MCF 10A (cell line): Measurements from ENCODE around the gene OR52B4. TPM values are rescaled to one million over a fixed set of nuclear protein-coding genes. Genes with fewer than 3 reads are reported as not detected.

Source experiments
- BruUV-seq: library from RNA; stranded (reverse); fragments of 400-500 nt; replicated peaks from 2 replicates; lab custom pipeline; 2021; lab: Mats Ljungman, UMichigan
- CTCF ChIA-PET: fragments of 300-600 bp; sonication (Branson Sonifier 250); formaldehyde crosslinking; extraction: SDS; loops from one replicate; lab custom pipeline; 2021; ENCODE audit warnings: antibody characterized with exemption, inconsistent platforms; lab: Yijun Ruan, JAX
- POLR2A ChIA-PET: fragments of 300-600, 350-650 bp; sonication (Branson Sonifier 250); formaldehyde crosslinking; extraction: SDS; loops from one replicate; lab custom pipeline; 2020; ENCODE audit warnings: antibody characterized with exemption, inconsistent platforms; lab: Yijun Ruan, JAX
- DNase-seq: peaks from one replicate; pipeline ENCODE4 v3.0.0-alpha.2; 2018; ENCODE audit not compliant: unreplicated experiment
- H3K27ac Mint-ChIP-seq: one replicate; pipeline ENCODE4 v1.8.0; 2022; ENCODE audit warnings: mild to moderate bottlenecking, low read depth, mixed read lengths; ENCODE audit not compliant: unreplicated experiment
- H3K27me3 Mint-ChIP-seq: one replicate; pipeline ENCODE4 v1.8.0; 2022; ENCODE audit warnings: mixed read lengths; ENCODE audit not compliant: insufficient read depth, unreplicated experiment
- H3K36me3 Mint-ChIP-seq: one replicate; pipeline ENCODE4 v1.8.0; 2022; ENCODE audit warnings: mild to moderate bottlenecking, moderate library complexity, mixed read lengths; ENCODE audit not compliant: insufficient read depth, unreplicated experiment
- H3K4me1 Mint-ChIP-seq: one replicate; pipeline ENCODE4 v1.8.0; 2022; ENCODE audit warnings: mixed read lengths; ENCODE audit not compliant: insufficient read depth, unreplicated experiment
- H3K4me3 Mint-ChIP-seq: one replicate; pipeline ENCODE4 v1.8.0; 2022; ENCODE audit warnings: mild to moderate bottlenecking, moderate library complexity, mixed read lengths; ENCODE audit not compliant: unreplicated experiment
- H3K9me3 Mint-ChIP-seq: one replicate; pipeline ENCODE4 v1.8.0; 2022; ENCODE audit warnings: mixed read lengths; ENCODE audit not compliant: unreplicated experiment
- intact Hi-C: fragments of 100-400 bp; cut with micrococcal nuclease; formaldehyde crosslinking; loops from 2 replicates; pipeline ENCODE4 v1.14.1; 2022
- total RNA-seq: library from RNA; stranded (reverse); gene quantifications from 2 replicates; pipeline ENCODE4 v1.2.3, GENCODE V29; 2022
- TF ChIP-seq, protein P1 (sequence below): fragments of 200-600 bp; IDR thresholded peaks from one replicate; pipeline ENCODE4 v1.8.0; 2022; ENCODE audit warnings: antibody characterized with exemption, mild to moderate bottlenecking; ENCODE audit not compliant: unreplicated experiment

The OR52B4 gene
- total RNA-seq, 1 experiment from 2014 or later: not detected

DNA sequence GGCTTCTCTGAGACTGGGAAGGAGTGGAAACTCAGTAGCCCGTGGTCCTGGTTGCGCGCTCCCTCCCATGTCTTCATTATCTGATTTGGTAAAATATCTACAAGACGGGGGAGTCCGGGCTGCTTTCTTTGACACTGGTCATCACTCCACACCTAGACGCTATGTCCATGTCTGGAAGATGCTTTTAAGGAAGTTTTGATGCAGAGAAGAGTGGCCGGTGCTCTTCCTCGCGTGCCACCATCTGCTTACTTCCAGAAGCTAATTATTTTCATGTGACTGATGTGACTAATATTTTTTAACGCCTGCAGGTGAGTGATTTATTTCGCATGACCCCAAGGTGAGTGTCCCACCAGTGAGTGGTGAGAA is 25.7 kb upstream of the OR52B4 start:
- H3K9me3 Mint-ChIP-seq: peaks cover 15% of the 10 kb centered on the region
- H3K36me3 Mint-ChIP-seq: peaks cover 9% of the 10 kb centered on the region
- no peaks in the 10 kb centered on the region for H3K27me3 Mint-ChIP-seq
- H3K4me1 Mint-ChIP-seq: peaks cover 13% of the 10 kb centered on the region
- CTCF ChIA-PET: interaction anchor here (0.9 to 3.6 kb wide), 5 partner anchors 99 to 211 kb away, joined by 3 to 15 read pairs (median 5); no protein-coding TSS in a partner anchor
- H3K4me3 Mint-ChIP-seq: peak overlapping the region; percentile 83
- POLR2A ChIA-PET: interaction anchor here (0.8 to 1.7 kb wide), 3 partner anchors 21 to 298 kb away, joined by 3 to 6 read pairs (median 5); partner anchors contain the start of gene TRIM68
- no TSS peak for BruUV-seq
- intact Hi-C loops: loop anchor here (5.0 kb wide), 1 partner anchor 98 kb away; no protein-coding TSS in a partner anchor
- peak overlapping the region; percentile 68 for H3K27ac Mint-ChIP-seq
- no peak for DNase-seq
- TF ChIP-seq, protein P1, sequence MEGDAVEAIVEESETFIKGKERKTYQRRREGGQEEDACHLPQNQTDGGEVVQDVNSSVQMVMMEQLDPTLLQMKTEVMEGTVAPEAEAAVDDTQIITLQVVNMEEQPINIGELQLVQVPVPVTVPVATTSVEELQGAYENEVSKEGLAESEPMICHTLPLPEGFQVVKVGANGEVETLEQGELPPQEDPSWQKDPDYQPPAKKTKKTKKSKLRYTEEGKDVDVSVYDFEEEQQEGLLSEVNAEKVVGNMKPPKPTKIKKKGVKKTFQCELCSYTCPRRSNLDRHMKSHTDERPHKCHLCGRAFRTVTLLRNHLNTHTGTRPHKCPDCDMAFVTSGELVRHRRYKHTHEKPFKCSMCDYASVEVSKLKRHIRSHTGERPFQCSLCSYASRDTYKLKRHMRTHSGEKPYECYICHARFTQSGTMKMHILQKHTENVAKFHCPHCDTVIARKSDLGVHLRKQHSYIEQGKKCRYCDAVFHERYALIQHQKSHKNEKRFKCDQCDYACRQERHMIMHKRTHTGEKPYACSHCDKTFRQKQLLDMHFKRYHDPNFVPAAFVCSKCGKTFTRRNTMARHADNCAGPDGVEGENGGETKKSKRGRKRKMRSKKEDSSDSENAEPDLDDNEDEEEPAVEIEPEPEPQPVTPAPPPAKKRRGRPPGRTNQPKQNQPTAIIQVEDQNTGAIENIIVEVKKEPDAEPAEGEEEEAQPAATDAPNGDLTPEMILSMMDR: no peak

DNA sequence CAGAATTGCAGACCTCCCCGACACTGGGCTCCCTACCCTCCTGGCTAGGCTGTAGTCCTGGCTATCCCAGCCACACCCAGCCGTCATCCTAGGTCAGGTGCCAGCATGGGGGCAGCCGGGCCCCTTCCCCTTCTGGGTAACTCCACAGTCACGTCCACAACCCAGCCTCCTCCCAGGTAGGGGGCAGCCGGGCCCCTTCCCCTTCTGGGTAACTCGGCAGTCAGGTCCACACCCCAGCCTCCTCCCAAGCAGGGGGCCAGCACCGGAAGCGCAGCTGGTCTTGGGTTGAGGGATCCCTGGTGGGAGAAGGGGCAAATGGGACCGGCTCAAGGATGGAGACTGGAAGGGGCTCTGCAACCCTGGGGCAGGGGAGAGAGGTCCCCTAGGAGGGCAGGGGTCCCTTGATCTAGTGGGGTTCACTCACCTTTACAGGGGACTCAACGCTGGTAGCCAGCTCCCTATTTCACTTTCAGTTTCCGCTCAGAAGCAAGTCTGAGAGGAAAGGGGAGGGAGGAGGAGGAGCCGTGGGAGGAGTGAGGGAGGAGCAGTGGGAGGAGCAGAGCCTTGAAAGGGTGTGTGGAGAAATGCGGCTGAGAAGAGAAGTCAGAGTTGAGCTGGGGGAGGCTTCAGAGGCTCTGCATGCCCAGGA is 25.1 kb upstream of the OR52B4 start, which contains the start of gene TRIM21:
Gene TRIM21, minus strand, starts transcription at position 494 of the 649 bp plus-strand sequence. CDS start 3,293 bp downstream, outside the sequence.
- H3K4me3 Mint-ChIP-seq: peak within 1 kb of the TSS; percentile 83
- TF ChIP-seq, protein P1: no peak
- TSS peak; percentile 51 for BruUV-seq
- CTCF ChIA-PET: interaction anchor here (0.7 to 3.6 kb wide), 9 partner anchors 17 to 260 kb away, joined by 3 to 15 read pairs (median 5); no protein-coding TSS in a partner anchor
- intact Hi-C loops: loop anchor here (5.0 kb wide), 1 partner anchor 99 kb away; no protein-coding TSS in a partner anchor
- POLR2A ChIA-PET: interaction anchor here (0.6 to 1.7 kb wide), 6 partner anchors 10 to 298 kb away, joined by 3 to 6 read pairs (median 4); partner anchors contain the start of genes OR52K1 and TRIM68
- peaks cover 13% of the 10 kb centered on the region for H3K36me3 Mint-ChIP-seq
- no peaks in the 10 kb centered on the region for H3K27me3 Mint-ChIP-seq
- peak within 1 kb of the TSS; percentile 68 for H3K27ac Mint-ChIP-seq
- DNase-seq: peak; percentile 93
- peaks cover 13% of the 10 kb centered on the region for H3K4me1 Mint-ChIP-seq
- H3K9me3 Mint-ChIP-seq: peaks cover 12% of the 10 kb centered on the region

DNA sequence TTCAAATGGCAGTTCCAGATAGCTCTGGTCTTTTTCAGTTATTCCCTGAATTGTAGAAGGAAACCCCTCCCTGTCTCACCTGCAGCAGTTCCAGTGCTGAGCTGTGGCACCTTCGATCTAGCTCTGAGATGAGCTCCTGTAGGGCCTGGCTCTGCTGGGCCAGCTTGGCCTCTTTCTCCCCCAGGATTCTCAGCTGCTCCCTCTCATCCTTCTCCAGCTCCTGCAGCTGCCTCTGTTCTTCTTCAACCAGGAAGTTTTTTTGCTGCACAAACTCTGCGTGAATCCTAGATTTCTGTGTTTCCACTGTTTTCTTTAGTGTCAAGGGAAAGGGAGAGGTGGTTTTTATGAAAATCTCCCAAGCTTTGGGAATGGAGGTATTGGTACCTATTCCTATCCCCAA is 20.0 kb upstream of the OR52B4 start:
- TF ChIP-seq, protein P1: no peak
- Mint-ChIP-seq H3K27ac (no peak overlapping the region), H3K27me3 (no peaks in the 10 kb centered on the region), H3K36me3 (peaks cover 24% of the 10 kb centered on the region), H3K4me3 (no peak overlapping the region), H3K9me3 (peaks cover 5% of the 10 kb centered on the region), H3K4me1 (peaks cover 7% of the 10 kb centered on the region)
- intact Hi-C loops: no loop called here
- ChIA-PET CTCF (interaction anchor here (0.9 kb wide), 1 partner anchor 104 kb away, joined by 3 read pairs; no protein-coding TSS in a partner anchor), POLR2A (no interaction called here)
- no peak for DNase-seq
- BruUV-seq: no TSS peak

DNA sequence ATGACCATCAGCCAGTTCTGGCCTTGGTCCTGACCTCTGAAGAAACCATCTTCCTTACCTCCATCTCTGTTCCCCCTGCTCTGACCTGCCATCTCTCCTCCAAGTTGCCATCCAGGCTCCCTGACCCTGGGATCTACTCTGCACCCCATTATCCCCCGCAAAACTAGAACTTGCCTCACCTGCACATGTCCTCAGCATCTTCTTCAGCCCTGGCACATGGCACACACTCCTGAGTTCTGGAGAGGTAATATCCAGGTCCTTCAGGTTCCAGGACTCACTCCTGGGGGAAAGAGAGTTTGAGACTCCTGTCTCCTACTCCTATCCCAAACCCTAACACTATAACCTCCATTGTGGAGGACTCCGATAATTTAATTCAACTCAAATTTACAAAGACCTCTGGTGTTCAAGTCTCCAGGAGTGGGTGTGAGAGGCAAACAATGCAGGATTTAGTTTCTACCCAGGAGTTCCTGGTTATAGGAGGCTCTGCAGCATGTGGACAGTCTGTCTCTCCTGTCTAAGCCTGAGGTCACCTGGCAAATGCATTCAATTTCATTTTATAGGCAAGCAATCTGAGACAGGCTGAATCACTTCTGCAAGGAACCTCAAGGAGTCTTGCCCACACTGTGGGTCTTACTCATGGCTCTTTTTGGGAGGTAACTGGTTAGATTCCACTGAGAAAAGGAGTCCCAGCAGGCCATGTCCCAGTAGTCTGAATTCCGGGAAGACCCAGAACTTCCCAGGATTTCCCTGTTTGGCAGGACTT is 18.0 kb upstream of the OR52B4 start:
- Mint-ChIP-seq H3K27ac (no peak overlapping the region), H3K36me3 (peaks cover 24% of the 10 kb centered on the region)

More for the DNA sequence above, 18.0 kb upstream of the OR52B4 start:
- peaks cover 5% of the 10 kb centered on the region for H3K9me3 Mint-ChIP-seq
- no TSS peak for BruUV-seq
- H3K4me3 Mint-ChIP-seq: no peak overlapping the region
- intact Hi-C loops: no loop called here
- no peak for DNase-seq
- no peaks in the 10 kb centered on the region for H3K4me1 Mint-ChIP-seq
- TF ChIP-seq, protein P1: no peak
- no peaks in the 10 kb centered on the region for H3K27me3 Mint-ChIP-seq
- ChIA-PET POLR2A (no interaction called here), CTCF (no interaction called here)
